ENCODE data around the gene DPP10. TPM values are rescaled to one million over a fixed set of nuclear protein-coding genes. Genes with fewer than 3 reads are reported as not detected.

DPP10 gene
- total and polyA plus RNA-seq, 8 donors: 1.1 to 8.2 (median 5.8) TPM

DNA sequence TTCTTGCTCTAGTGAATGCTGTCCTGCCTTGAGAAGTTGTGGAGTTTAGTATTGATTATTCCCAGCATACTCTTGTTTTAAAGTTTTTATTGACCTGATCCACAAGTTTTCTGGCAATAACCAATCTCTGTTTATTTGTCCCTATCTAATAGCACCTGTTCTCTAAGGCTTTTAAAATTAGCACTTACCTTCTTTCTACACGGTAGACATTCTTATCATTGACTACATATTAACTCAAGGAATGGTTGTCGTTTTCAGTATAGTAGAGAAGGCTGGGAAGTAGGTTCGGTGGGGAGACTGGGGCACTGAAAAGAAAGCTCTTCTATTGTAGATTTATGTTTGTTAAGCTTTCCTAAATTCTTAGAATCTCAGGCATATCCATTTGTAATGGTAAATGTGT lies 726.0 kb downstream of the DPP10 start:
- TF ChIP-seq, protein P1, sequence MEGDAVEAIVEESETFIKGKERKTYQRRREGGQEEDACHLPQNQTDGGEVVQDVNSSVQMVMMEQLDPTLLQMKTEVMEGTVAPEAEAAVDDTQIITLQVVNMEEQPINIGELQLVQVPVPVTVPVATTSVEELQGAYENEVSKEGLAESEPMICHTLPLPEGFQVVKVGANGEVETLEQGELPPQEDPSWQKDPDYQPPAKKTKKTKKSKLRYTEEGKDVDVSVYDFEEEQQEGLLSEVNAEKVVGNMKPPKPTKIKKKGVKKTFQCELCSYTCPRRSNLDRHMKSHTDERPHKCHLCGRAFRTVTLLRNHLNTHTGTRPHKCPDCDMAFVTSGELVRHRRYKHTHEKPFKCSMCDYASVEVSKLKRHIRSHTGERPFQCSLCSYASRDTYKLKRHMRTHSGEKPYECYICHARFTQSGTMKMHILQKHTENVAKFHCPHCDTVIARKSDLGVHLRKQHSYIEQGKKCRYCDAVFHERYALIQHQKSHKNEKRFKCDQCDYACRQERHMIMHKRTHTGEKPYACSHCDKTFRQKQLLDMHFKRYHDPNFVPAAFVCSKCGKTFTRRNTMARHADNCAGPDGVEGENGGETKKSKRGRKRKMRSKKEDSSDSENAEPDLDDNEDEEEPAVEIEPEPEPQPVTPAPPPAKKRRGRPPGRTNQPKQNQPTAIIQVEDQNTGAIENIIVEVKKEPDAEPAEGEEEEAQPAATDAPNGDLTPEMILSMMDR (IDR thresholded peaks at IDR 0.05): no peak
- no peak for DNase-seq
- Histone ChIP-seq H3K4me3 (no peak overlapping the region), H3K36me3 (no peaks in the 10 kb centered on the region), H3K27me3 (peaks cover 0 to 5% (median 0%) of the 10 kb centered on the region in 4 donors), H3K4me1 (peaks cover 0 to 18% (median 4%) of the 10 kb centered on the region in 3 donors), H3K9me3 (no peaks in the 10 kb centered on the region), H3K27ac (peak overlapping the region in 1 of 4 donors; percentile 8)
- peak; percentile 36 to 79 (median 56) for ATAC-seq
- intact Hi-C loops (cut with DNase I): no loop called here
- WGBS, 2 donors: 11 to 13% methylated on average over 3 of the region's 3 CpGs
- FAIRE-seq: no peak

DNA sequence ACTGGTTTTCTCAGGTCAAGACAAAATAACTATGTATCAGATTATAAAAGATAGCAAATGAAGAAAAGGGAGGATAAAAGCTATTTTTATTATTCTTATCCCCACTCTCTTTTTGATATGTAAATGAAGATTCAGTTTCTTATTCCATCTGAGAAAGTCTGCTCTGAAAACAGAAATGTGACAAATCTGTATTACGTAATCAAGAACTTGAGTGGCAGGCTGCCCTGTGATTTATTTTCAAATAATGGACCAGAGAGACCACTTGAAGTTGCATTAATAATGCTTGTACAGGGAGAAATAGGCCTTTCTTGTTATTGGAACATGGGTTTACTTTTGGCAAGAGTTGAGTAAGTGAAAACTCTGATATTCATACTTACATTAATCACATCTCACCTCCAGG lies 727.4 kb downstream of the DPP10 start:
- Histone ChIP-seq H3K27ac (no peak overlapping the region), H3K36me3 (no peaks in the 10 kb centered on the region), H3K9me3 (no peaks in the 10 kb centered on the region), H3K4me3 (no peak overlapping the region), H3K27me3 (peaks cover 0 to 3% (median 0%) of the 10 kb centered on the region in 4 donors), H3K4me1 (peaks cover 6 to 18% (median 6%) of the 10 kb centered on the region in 3 donors)
- TF ChIP-seq, protein P1 (IDR thresholded peaks at IDR 0.05): no peak
- FAIRE-seq (no peak), ATAC-seq (no peak), DNase-seq (no peak)
- 49 to 61% methylated on average over 1 of the region's 1 CpG for WGBS, 2 donors
- intact Hi-C loops (cut with DNase I): no loop called here

DNA sequence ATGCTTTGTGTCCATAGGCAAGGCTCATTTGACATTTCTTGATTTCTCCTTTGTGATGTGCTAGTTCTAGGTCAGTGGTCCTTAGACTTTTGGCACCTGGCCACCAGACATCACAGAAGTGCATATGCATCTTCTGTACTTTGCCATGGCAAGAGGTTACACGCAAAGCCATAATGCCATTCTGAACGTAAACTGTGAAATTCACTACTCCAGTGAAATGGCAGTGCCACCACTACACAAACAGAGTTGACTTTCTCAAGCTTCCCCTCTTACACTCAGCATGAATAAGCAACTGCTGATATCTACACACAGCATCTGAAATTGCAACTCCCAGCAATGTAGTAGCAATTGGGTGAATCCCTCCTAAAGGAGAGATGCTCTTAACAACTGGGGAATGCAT lies 729.3 kb downstream of the DPP10 start:
- Histone ChIP-seq H3K4me3 (no peak overlapping the region), H3K9me3 (no peaks in the 10 kb centered on the region), H3K4me1 (peaks cover 4 to 15% (median 6%) of the 10 kb centered on the region in 3 donors), H3K27ac (no peak overlapping the region), H3K27me3 (no peaks in the 10 kb centered on the region), H3K36me3 (no peaks in the 10 kb centered on the region)
- WGBS, 2 donors: 92 to 94% methylated on average over 2 of the region's 2 CpGs
- TF ChIP-seq, protein P1 (IDR thresholded peaks at IDR 0.05): no peak
- FAIRE-seq: no peak
- intact Hi-C loops (cut with DNase I): no loop called here
- DNase-seq: no peak
- no peak for ATAC-seq

DNA sequence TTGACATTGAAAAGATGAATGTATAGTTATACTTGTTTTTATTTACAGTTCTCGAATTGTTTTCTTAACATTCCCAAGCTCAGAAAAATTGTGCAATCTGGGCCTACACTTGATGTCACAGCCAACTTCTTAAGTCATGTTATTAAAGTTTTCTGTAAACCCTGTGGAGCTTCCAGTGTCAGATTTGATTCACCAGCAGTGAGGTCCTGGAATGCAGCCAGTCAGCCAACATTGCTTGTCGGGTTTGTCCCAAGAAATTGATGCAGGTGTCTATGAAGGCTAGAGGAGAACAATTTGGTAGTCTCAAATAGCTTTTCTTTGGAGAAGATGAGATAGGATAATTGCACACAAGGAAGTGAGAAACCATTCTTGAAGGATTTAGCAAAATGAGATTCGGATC lies 732.2 kb downstream of the DPP10 start:
- no peak for FAIRE-seq
- H3K27ac ChIP-seq: no peak overlapping the region
- TF ChIP-seq, protein P1 (IDR thresholded peaks at IDR 0.05): no peak
- peak in 2 of 4 donors; percentile 27 to 55 for ATAC-seq
- H3K4me1 ChIP-seq: peaks cover 0 to 6% (median 3%) of the 10 kb centered on the region in 3 donors
- intact Hi-C loops (cut with DNase I): no loop called here
- DNase-seq: peak in 3 of 6 donors; percentile 16 to 42 (median 26)
- no peaks in the 10 kb centered on the region for H3K36me3 ChIP-seq
- WGBS, 2 donors: 30 to 37% methylated on average over 3 of the region's 3 CpGs
- H3K27me3 ChIP-seq: no peaks in the 10 kb centered on the region
- H3K9me3 ChIP-seq: no peaks in the 10 kb centered on the region
- H3K4me3 ChIP-seq: no peak overlapping the region

DNA sequence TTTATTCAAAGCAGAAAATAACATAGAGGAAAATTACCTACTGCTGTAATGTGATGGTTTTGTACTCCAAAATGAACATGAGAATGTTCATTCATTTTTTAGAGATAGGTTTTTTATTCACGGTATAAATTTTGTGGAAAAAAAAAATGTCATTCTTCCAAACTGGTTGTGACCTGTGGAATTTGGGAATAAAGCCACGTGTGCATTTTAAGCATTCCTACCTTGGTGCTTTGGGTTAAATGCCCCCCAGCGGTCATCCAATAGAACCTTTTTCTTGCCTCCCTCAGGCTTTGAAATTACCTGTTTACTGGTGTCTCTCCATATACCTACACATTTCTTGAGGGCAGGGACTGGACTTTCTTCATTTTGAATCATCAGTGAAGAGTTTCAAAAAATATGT lies 740.7 kb downstream of the DPP10 start:
- 45 to 50% methylated on average over 3 of the region's 3 CpGs for WGBS, 2 donors
- Histone ChIP-seq H3K4me1 (peaks cover 0 to 8% (median 0%) of the 10 kb centered on the region in 3 donors), H3K27ac (no peak overlapping the region), H3K36me3 (no peaks in the 10 kb centered on the region), H3K4me3 (no peak overlapping the region), H3K9me3 (no peaks in the 10 kb centered on the region), H3K27me3 (no peaks in the 10 kb centered on the region)
- ATAC-seq: peak in 1 of 4 donors; percentile 49
- no peak for DNase-seq
- FAIRE-seq: no peak
- intact Hi-C loops (cut with DNase I): no loop called here
- TF ChIP-seq, protein P1 (IDR thresholded peaks at IDR 0.05): no peak
